Mammary epithelial cell (primary cell): ENCODE data around the gene CYREN.

Experiments
- EZH2 ChIP-seq: IDR thresholded peaks from 2 replicates; pipeline ENCODE4 v1.6.1; 2012; ENCODE audit warnings: low read length, inconsistent platforms, borderline replicate concordance
- TF ChIP-seq, protein P1 (sequence below), 2 donors: IDR thresholded peaks in 1 of 2; conservative IDR thresholded peaks in 1 of 2; 2 replicates each; pipeline ENCODE4 v1.5.1; 2011 to 2012; ENCODE audit warnings: inconsistent platforms in 2 of 2, low read length in 2 of 2, mild to moderate bottlenecking in 2 of 2, control low read depth in 1 of 2, low read depth in 1 of 2; ENCODE audit not compliant: insufficient read depth in 1 of 2; ENCODE audit errors: extremely low read depth in 1 of 2

GRCh38 chr7:135170274-135170997 is at the start of gene CYREN:
- TF ChIP-seq, protein P1, sequence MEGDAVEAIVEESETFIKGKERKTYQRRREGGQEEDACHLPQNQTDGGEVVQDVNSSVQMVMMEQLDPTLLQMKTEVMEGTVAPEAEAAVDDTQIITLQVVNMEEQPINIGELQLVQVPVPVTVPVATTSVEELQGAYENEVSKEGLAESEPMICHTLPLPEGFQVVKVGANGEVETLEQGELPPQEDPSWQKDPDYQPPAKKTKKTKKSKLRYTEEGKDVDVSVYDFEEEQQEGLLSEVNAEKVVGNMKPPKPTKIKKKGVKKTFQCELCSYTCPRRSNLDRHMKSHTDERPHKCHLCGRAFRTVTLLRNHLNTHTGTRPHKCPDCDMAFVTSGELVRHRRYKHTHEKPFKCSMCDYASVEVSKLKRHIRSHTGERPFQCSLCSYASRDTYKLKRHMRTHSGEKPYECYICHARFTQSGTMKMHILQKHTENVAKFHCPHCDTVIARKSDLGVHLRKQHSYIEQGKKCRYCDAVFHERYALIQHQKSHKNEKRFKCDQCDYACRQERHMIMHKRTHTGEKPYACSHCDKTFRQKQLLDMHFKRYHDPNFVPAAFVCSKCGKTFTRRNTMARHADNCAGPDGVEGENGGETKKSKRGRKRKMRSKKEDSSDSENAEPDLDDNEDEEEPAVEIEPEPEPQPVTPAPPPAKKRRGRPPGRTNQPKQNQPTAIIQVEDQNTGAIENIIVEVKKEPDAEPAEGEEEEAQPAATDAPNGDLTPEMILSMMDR (conservative IDR thresholded peaks at IDR 0.05 in 1 of 2, IDR thresholded peaks at IDR 0.05 in 1 of 2; ENCODE audit: extremely low read depth in 1 of 2, insufficient read depth in 1 of 2, low read depth in 1 of 2, low read length in 2 of 2) = peak; percentile 26 to 75
- TF ChIP-seq EZH2 = no peak
